SK-N-SH treated with all-trans-retinoic acid at 6 μM for 48 hours (cell line): ENCODE measurements around the gene ZFP69.
"Not testable (repeated sequence)": the region's sequence is repeated elsewhere in the genome, so short reads cannot be mapped to it uniquely, and the experiment has no call there.

ENCODE experiments used
- ATAC-seq: fragments of 200-7000 bp; cut with Tn5 transposase; 3 replicates; pipeline ENCODE4 v1.9.1; 2020; ENCODE audit warnings: mild to moderate bottlenecking, moderate library complexity
- ARNTL ChIP-seq: fragments of 450-650 bp; formaldehyde crosslinking; IDR thresholded peaks from 2 replicates; pipeline ENCODE4 v1.5.0; 2020; ENCODE audit warnings: low read depth, mild to moderate bottlenecking, moderate library complexity, borderline replicate concordance
- BACH2 ChIP-seq: fragments of 250-450 bp; sonication (Bioruptor Pico); IDR thresholded peaks from 2 replicates; pipeline ENCODE4 v1.9.0; 2021; ENCODE audit warnings: mild to moderate bottlenecking, borderline replicate concordance
- CSDC2 ChIP-seq: fragments of 250-450 bp; sonication (Bioruptor Pico); IDR thresholded peaks from 2 replicates; pipeline ENCODE4 v1.5.0; 2020; ENCODE audit warnings: mild to moderate bottlenecking, moderate library complexity
- ESRRG ChIP-seq: fragments of 250-450 bp; sonication (Bioruptor Pico); IDR thresholded peaks from 2 replicates; pipeline ENCODE4 v1.6.1; 2021; ENCODE audit warnings: mild to moderate bottlenecking
- OSR1 ChIP-seq: fragments of 250-450 bp; sonication (Bioruptor Pico); IDR thresholded peaks from 2 replicates; pipeline ENCODE4 v1.8.0; 2022; ENCODE audit warnings: moderate library complexity, mild to moderate bottlenecking, inconsistent platforms
- PPARA ChIP-seq: fragments of 250-450 bp; sonication (Bioruptor Pico); IDR thresholded peaks from 2 replicates; pipeline ENCODE4 v1.5.0; 2020; ENCODE audit warnings: mild to moderate bottlenecking, borderline replicate concordance
- RARB ChIP-seq: fragments of 250-450 bp; sonication (Bioruptor Pico); IDR thresholded peaks from 2 replicates; pipeline ENCODE4 v1.8.0; 2021; ENCODE audit warnings: mild to moderate bottlenecking, moderate library complexity
- SNAI2 ChIP-seq: fragments of 250-450 bp; sonication (Bioruptor Pico); IDR thresholded peaks from 2 replicates; pipeline ENCODE4 v1.5.0; 2020; ENCODE audit warnings: mild to moderate bottlenecking, moderate library complexity
- ZFP3 ChIP-seq: fragments of 250-450 bp; sonication (Bioruptor Pico); IDR thresholded peaks from 2 replicates; pipeline ENCODE4 v1.5.0; 2020; ENCODE audit warnings: mild to moderate bottlenecking, moderate library complexity
- ZFP30 ChIP-seq: fragments of 450-650 bp; formaldehyde crosslinking; IDR thresholded peaks from 2 replicates; pipeline ENCODE4 v1.5.0; 2022; ENCODE audit warnings: mild to moderate bottlenecking, moderate library complexity
- ZNF565 ChIP-seq: fragments of 450-650 bp; formaldehyde crosslinking; conservative IDR thresholded peaks from 2 replicates; pipeline ENCODE4 v1.5.0; 2020; ENCODE audit warnings: low read depth, mild to moderate bottlenecking, moderate library complexity
- ZNF70 ChIP-seq: fragments of 450-650 bp; formaldehyde crosslinking; IDR thresholded peaks from 2 replicates; pipeline ENCODE4 v1.5.0; 2020; ENCODE audit warnings: mild to moderate bottlenecking, moderate library complexity
- ZNF8 ChIP-seq: fragments of 450-650 bp; formaldehyde crosslinking; IDR thresholded peaks from 2 replicates; pipeline ENCODE4 v1.5.0; 2020; ENCODE audit warnings: mild to moderate bottlenecking, moderate library complexity
- TF ChIP-seq, protein P1 (sequence below): fragments of 250-450 bp; sonication (Bioruptor Pico); IDR thresholded peaks from 2 replicates; pipeline ENCODE4 v1.5.1; 2020; ENCODE audit warnings: low read depth, mild to moderate bottlenecking, moderate library complexity
- TF ChIP-seq, protein P2 (sequence below): fragments of 250-450 bp; sonication (Bioruptor Pico); IDR thresholded peaks from 2 replicates; pipeline ENCODE4 v1.8.0; 2020; ENCODE audit warnings: mild to moderate bottlenecking, moderate library complexity, borderline replicate concordance
- TF ChIP-seq, protein P3 (sequence below): fragments of 250-450 bp; sonication (Bioruptor Pico); IDR thresholded peaks from 2 replicates; pipeline ENCODE4 v1.5.0; 2020; ENCODE audit warnings: mild to moderate bottlenecking, moderate library complexity
- TF ChIP-seq, protein P4 (sequence below): fragments of 250-450 bp; sonication (Bioruptor Pico); IDR thresholded peaks from 2 replicates; pipeline ENCODE4 v1.5.1; 2021; ENCODE audit warnings: mild to moderate bottlenecking, moderate library complexity
- TF ChIP-seq, protein P5 (sequence below): fragments of 250-450 bp; sonication (Bioruptor Pico); IDR thresholded peaks from 2 replicates; pipeline ENCODE4 v1.8.0; 2021; ENCODE audit warnings: low read depth, mild to moderate bottlenecking, moderate library complexity, borderline replicate concordance

Gene ZFP69

DNA sequence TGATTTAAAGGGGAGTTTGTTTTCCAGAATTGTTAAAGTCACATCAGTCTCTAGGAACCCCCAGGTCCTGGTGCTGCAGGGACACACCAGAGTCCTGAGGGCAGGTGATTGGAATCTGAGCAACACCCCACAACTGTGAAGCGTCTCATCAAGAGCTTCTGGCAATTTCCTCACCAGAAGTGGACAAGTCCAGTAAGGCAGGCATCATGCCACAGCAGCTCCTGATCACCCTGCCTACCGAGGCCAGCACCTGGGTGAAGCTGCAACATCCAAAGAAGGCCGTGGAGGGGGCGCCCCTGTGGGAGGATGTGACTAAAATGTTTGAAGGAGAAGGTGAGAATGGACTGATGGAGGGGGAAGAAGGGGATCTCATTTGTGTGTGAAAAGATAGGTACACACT lies 2.1 kb downstream of the ZFP69 start:
- no peak for ATAC-seq
- TF ChIP-seq BACH2 (no peak), OSR1 (no peak)
- TF ChIP-seq, protein P1, sequence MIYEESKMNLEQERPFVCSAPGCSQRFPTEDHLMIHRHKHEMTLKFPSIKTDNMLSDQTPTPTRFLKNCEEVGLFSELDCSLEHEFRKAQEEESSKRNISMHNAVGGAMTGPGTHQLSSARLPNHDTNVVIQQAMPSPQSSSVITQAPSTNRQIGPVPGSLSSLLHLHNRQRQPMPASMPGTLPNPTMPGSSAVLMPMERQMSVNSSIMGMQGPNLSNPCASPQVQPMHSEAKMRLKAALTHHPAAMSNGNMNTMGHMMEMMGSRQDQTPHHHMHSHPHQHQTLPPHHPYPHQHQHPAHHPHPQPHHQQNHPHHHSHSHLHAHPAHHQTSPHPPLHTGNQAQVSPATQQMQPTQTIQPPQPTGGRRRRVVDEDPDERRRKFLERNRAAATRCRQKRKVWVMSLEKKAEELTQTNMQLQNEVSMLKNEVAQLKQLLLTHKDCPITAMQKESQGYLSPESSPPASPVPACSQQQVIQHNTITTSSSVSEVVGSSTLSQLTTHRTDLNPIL (CRISPR knock-in tag) = no peak
- TF ChIP-seq, protein P2, sequence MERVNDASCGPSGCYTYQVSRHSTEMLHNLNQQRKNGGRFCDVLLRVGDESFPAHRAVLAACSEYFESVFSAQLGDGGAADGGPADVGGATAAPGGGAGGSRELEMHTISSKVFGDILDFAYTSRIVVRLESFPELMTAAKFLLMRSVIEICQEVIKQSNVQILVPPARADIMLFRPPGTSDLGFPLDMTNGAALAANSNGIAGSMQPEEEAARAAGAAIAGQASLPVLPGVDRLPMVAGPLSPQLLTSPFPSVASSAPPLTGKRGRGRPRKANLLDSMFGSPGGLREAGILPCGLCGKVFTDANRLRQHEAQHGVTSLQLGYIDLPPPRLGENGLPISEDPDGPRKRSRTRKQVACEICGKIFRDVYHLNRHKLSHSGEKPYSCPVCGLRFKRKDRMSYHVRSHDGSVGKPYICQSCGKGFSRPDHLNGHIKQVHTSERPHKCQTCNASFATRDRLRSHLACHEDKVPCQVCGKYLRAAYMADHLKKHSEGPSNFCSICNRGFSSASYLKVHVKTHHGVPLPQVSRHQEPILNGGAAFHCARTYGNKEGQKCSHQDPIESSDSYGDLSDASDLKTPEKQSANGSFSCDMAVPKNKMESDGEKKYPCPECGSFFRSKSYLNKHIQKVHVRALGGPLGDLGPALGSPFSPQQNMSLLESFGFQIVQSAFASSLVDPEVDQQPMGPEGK (CRISPR knock-in tag) = no peak
- TF ChIP-seq, protein P3, sequence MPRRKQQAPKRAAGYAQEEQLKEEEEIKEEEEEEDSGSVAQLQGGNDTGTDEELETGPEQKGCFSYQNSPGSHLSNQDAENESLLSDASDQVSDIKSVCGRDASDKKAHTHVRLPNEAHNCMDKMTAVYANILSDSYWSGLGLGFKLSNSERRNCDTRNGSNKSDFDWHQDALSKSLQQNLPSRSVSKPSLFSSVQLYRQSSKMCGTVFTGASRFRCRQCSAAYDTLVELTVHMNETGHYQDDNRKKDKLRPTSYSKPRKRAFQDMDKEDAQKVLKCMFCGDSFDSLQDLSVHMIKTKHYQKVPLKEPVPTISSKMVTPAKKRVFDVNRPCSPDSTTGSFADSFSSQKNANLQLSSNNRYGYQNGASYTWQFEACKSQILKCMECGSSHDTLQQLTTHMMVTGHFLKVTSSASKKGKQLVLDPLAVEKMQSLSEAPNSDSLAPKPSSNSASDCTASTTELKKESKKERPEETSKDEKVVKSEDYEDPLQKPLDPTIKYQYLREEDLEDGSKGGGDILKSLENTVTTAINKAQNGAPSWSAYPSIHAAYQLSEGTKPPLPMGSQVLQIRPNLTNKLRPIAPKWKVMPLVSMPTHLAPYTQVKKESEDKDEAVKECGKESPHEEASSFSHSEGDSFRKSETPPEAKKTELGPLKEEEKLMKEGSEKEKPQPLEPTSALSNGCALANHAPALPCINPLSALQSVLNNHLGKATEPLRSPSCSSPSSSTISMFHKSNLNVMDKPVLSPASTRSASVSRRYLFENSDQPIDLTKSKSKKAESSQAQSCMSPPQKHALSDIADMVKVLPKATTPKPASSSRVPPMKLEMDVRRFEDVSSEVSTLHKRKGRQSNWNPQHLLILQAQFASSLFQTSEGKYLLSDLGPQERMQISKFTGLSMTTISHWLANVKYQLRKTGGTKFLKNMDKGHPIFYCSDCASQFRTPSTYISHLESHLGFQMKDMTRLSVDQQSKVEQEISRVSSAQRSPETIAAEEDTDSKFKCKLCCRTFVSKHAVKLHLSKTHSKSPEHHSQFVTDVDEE (CRISPR knock-in tag) = no peak

DNA sequence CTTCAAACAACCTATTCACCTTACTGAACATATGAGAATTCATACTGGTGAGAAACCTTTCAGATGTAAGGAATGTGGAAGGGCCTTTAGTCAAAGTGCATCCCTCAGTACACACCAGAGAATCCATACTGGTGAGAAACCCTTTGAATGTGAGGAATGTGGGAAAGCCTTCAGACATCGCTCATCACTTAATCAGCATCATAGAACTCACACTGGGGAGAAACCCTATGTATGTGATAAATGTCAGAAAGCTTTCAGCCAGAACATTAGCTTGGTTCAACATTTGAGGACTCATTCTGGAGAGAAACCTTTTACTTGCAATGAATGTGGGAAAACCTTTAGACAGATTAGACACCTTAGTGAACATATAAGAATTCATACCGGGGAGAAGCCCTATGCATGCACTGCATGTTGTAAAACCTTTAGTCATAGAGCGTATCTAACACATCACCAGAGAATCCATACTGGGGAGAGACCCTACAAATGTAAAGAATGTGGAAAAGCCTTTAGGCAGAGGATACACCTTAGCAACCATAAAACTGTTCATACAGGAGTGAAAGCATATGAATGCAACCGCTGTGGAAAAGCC lies 18.3 kb downstream of the ZFP69 start:
- no peak for ATAC-seq
- TF ChIP-seq CSDC2 (CRISPR knock-in tag) = no peak
- no peak for TF ChIP-seq ZNF70
- TF ChIP-seq, protein P2 (CRISPR knock-in tag) = no peak
- TF ChIP-seq OSR1 = no peak
- no peak for TF ChIP-seq ZNF565 (CRISPR knock-in tag)
- TF ChIP-seq, protein P3 (CRISPR knock-in tag) = no peak
- no peak for TF ChIP-seq ZNF8 (CRISPR knock-in tag)
- TF ChIP-seq ZFP3 (CRISPR knock-in tag) = no peak
- no peak for TF ChIP-seq ZFP30
- TF ChIP-seq, protein P4, sequence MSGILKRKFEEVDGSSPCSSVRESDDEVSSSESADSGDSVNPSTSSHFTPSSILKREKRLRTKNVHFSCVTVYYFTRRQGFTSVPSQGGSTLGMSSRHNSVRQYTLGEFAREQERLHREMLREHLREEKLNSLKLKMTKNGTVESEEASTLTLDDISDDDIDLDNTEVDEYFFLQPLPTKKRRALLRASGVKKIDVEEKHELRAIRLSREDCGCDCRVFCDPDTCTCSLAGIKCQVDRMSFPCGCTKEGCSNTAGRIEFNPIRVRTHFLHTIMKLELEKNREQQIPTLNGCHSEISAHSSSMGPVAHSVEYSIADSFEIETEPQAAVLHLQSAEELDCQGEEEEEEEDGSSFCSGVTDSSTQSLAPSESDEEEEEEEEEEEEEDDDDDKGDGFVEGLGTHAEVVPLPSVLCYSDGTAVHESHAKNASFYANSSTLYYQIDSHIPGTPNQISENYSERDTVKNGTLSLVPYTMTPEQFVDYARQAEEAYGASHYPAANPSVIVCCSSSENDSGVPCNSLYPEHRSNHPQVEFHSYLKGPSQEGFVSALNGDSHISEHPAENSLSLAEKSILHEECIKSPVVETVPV (CRISPR knock-in tag) = no peak
- no peak for TF ChIP-seq RARB
- TF ChIP-seq, protein P5, sequence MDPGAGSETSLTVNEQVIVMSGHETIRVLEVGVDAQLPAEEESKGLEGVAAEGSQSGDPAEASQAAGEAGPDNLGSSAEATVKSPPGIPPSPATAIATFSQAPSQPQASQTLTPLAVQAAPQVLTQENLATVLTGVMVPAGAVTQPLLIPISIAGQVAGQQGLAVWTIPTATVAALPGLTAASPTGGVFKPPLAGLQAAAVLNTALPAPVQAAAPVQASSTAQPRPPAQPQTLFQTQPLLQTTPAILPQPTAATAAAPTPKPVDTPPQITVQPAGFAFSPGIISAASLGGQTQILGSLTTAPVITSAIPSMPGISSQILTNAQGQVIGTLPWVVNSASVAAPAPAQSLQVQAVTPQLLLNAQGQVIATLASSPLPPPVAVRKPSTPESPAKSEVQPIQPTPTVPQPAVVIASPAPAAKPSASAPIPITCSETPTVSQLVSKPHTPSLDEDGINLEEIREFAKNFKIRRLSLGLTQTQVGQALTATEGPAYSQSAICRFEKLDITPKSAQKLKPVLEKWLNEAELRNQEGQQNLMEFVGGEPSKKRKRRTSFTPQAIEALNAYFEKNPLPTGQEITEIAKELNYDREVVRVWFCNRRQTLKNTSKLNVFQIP (CRISPR knock-in tag) = no peak
- no peak for TF ChIP-seq BACH2
- TF ChIP-seq ARNTL = no peak
- TF ChIP-seq SNAI2 (CRISPR knock-in tag) = no peak
- TF ChIP-seq PPARA (CRISPR knock-in tag) = no peak
- no peak for TF ChIP-seq ESRRG
- TF ChIP-seq, protein P1 (CRISPR knock-in tag) = no peak
- TF ChIP-seq, all 23 proteins: peak for 0

DNA sequence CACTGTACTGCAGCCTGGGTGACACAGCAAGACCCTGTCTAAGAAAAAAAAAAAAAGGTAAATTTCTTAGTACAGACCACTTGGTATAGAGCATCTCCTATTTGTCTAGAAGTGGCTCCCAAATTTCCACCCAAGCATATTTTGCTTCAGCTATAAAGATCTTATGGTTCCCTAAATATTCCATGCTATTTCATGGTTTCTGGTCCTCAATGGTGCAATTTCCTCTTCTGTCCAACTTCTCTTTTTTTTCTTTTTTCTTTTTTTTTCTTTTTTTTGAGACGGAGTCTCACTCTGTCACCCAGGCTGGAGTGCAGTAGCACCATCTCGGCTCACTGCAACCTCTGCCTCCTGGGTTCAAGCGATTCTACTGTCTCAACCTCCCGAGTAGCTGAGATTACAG lies 25.6 kb downstream of the ZFP69 start:
- ATAC-seq = not testable (repeated sequence)
